CD4-positive, alpha-beta T cell treated with Interleukin-2 at 100 ng/mL for 4 hours (primary cell): ENCODE results near the gene LEPROT.

ENCODE experiments used
- DNase-seq: peaks from one replicate; pipeline ENCODE4 v3.0.0-alpha.2; 2020; ENCODE audit warnings: low spot score

The LEPROT gene

DNA sequence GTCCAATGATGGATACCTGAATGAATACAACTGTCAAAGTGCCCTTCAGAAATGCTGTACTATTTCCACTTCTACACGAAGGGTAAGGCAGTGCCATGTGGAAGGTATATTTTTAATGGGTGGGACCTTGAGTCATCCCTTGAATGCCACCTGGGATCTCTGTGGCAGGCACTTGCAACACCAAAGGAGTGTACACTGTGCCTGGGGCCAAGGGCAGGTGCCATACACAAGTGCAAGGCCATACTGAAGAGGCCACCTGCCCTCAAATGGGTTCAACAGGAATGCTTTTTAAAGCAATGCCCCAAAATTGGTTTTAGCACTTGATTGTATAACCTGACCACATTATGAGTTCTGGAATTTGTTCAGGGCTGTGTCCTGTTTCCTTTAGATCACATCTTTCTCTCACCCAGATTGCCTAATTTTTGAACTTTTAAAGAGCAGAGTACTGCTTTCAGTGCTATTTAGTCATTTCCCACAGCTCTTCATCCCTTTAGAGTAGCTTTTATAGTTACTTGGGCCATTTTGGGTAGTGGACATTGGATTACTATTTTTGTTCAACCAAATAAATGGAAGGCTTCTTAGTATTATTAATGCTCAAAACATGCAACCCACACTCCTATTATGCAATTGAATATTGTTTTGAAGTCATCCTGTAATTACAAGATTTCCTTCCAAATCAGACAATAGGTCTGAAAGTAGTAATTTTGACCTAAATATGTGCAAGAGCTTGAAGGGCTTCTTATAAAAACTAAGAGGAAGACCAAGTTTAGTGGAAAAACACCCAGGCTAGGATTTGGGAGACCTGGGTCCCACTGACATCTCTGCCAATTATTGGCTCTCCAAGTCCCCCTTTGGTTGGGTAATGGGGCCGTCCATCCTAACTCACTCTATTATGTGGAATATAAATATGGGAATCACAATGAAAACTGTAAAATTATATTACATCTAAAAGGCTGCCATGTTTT, 57.2 kb downstream of the LEPROT start:
- no peak for DNase-seq

GRCh38 chr1:65478379-65479026, 58.0 kb downstream of the LEPROT start:
- no peak for DNase-seq

DNA sequence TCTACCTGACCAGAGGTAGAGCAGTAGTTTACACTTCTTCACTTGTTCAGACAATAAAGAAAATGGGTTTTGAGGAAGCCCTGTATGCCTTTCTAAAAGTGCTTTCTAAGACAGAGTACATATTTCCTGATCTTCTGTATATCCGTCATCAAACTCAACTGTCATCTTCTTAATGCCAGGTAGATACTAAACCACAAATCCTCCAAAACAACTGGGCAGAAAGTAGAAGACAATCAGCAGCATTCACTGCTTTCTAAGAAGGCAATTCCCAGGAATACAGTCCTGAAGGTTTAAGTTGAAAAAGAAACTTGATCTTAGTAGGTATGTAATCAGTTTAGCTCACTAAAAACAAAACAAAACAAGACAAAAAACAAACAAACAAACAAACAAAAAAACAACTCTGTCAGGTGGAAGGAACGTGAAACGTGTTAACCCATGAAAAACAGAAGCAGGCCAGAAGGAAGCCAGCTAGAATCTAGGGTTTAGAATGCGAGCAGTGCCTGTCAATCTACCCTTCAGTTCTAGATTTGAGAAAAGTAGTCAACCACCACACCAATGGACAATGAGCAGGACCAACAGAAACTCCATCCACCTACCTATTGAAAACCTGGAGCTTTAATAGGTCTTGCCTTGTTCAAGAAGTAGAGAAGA, 59.2 kb downstream of the LEPROT start:
- no peak for DNase-seq

GRCh38 chr1:65480684-65481405, 60.4 kb downstream of the LEPROT start:
- DNase-seq, result no peak

DNA sequence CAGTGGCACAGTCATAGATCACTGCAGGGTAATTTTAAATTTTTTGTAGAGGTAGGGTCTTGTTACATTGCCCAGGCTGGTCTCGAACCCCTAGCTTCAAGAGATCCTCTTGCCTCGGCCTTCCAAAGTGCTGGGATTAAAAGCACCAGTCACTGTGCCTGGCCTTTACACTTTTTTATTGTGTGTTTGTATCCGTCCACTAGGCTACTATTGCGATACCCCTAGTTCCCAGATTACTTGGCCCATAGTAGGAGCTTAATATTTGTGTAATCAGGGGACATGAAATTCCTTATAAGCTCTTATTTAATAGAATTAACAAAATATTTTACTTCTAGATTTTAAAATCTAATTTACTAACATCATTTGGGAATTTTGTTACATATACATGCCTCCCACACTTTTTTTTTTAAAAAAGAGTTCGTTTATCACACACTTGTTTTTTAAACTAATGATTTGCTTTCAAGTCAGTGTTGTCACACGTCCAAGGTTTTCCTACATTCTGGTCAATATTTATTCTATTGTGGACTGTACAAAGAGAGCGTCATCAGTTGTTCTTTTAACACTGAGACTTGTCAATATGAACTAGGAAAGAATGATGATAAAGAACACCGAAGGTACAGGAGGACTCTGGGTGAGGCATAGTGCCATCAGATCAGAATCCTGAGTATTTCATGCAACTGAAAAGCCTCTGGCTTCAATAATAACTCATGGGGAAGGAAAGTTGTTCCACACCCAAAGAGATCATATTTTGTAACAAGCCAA, 63.7 kb downstream of the LEPROT start:
- DNase-seq, result no peak
